CD8-positive, alpha-beta memory T cell (primary cell): Measurements from ENCODE around the gene ONECUT3. TPM values are rescaled to one million over a fixed set of nuclear protein-coding genes. Genes with fewer than 3 reads are reported as not detected.

Experiments used
- CTCF ChIA-PET: fragments of 350-600 bp; sonication (Branson Sonifier 250); formaldehyde crosslinking; loops from one replicate; lab custom pipeline; 2021; ENCODE audit warnings: antibody characterized with exemption; lab: Charles Lee
- POLR2A ChIA-PET: fragments of 350-600 bp; sonication (Branson Sonifier 250); formaldehyde crosslinking; loops from one replicate; lab custom pipeline; 2021; ENCODE audit warnings: antibody characterized with exemption; lab: Charles Lee
- DNase-seq, 5 donors: peaks; one replicate each; pipeline versions ENCODE4 v3.0.0 to v3.0.0-alpha.2; 2020 to 2022; ENCODE audit warnings: mixed read lengths in 1 of 5
- H3K27ac ChIP-seq: one replicate; pipeline ENCODE4 v1.7.0; 2013; ENCODE audit warnings: low read depth, mild to moderate bottlenecking, low read length, moderate library complexity
- H3K27me3 ChIP-seq: 2 replicates; pipeline ENCODE4 v1.7.0; 2013; ENCODE audit warnings: low read length, mild to moderate bottlenecking; ENCODE audit not compliant: insufficient read depth, poor library complexity, severe bottlenecking
- H3K36me3 ChIP-seq: 2 replicates; pipeline ENCODE4 v1.7.0; 2013; ENCODE audit warnings: mild to moderate bottlenecking, low read length, moderate library complexity; ENCODE audit not compliant: insufficient read depth
- H3K4me1 ChIP-seq: 2 replicates; pipeline ENCODE4 v1.7.0; 2013; ENCODE audit warnings: mild to moderate bottlenecking, low read length, moderate library complexity; ENCODE audit not compliant: insufficient read depth
- H3K4me3 ChIP-seq: 2 replicates; pipeline ENCODE4 v1.7.0; 2013; ENCODE audit warnings: mild to moderate bottlenecking, low read length
- H3K9me3 ChIP-seq: 2 replicates; pipeline ENCODE4 v1.7.0; 2013; ENCODE audit warnings: mild to moderate bottlenecking, low read length
- H3K27ac Mint-ChIP-seq, 8 donors: one replicate each; pipeline ENCODE4 v1.8.0; 2020 to 2021; ENCODE audit warnings: mixed read lengths in 8 of 8, mild to moderate bottlenecking in 6 of 8, inconsistent platforms in 3 of 8, moderate library complexity in 3 of 8
- H3K27me3 Mint-ChIP-seq, 2 donors: one replicate each; pipeline ENCODE4 v1.8.0; 2020 to 2021; ENCODE audit warnings: mixed read lengths in 2 of 2, mild to moderate bottlenecking in 1 of 2, moderate library complexity in 1 of 2
- H3K36me3 Mint-ChIP-seq, 3 donors: one replicate each; pipeline ENCODE4 v1.8.0; 2020 to 2021; ENCODE audit warnings: mixed read lengths in 3 of 3, inconsistent platforms in 1 of 3, mild to moderate bottlenecking in 1 of 3
- H3K4me1 Mint-ChIP-seq, 3 donors: one replicate each; pipeline ENCODE4 v1.8.0; 2020 to 2021; ENCODE audit warnings: mixed read lengths in 3 of 3, inconsistent platforms in 1 of 3, mild to moderate bottlenecking in 1 of 3
- H3K4me3 Mint-ChIP-seq, 7 donors: one replicate each; pipeline ENCODE4 v1.8.0; 2020 to 2021; ENCODE audit warnings: mixed read lengths in 7 of 7, mild to moderate bottlenecking in 6 of 7, moderate library complexity in 4 of 7, inconsistent platforms in 2 of 7
- H3K9me3 Mint-ChIP-seq, 5 donors: one replicate each; pipeline ENCODE4 v1.8.0; 2020 to 2022; ENCODE audit warnings: mixed read lengths in 5 of 5, mild to moderate bottlenecking in 3 of 5, moderate library complexity in 2 of 5, inconsistent platforms in 1 of 5
- polyA plus RNA-seq: library from polyadenylated mRNA; unstranded; fragments of 300-500 nt; fragmentation: Illumina TruSeq; gene quantifications from one replicate; pipeline ENCODE4 v1.2.3, GENCODE V29; 2021
- total RNA-seq, 2 experiments: library from RNA; stranded (reverse); gene quantifications; one replicate each; pipeline ENCODE4 v1.2.3, GENCODE V29; 2021

ONECUT3 gene
- total and polyA plus RNA-seq, 3 experiments from 2014 or later = not detected

- H3K36me3 ChIP-seq = peaks cover 15% of the 10 kb centered on the region
- Mint-ChIP-seq H3K9me3 (no peaks in the 10 kb centered on the region), H3K27me3 (no peaks in the 10 kb centered on the region), H3K27ac (no peak overlapping the region), H3K4me3 (no peak overlapping the region), H3K36me3 (peaks cover 3 to 60% (median 4%) of the 10 kb centered on the region in 3 donors), H3K4me1 (peaks cover 8 to 14% (median 10%) of the 10 kb centered on the region in 3 donors)
- no peak for DNase-seq
- CTCF ChIA-PET = interaction anchor here (2.9 kb wide), 1 partner anchor 9 kb away, joined by 11 read pairs; no protein-coding TSS in a partner anchor
- H3K4me1 ChIP-seq = peaks cover 9% of the 10 kb centered on the region
- H3K4me3 ChIP-seq = no peak overlapping the region
- no peak overlapping the region for H3K27ac ChIP-seq
- H3K27me3 ChIP-seq = no peaks in the 10 kb centered on the region
- POLR2A ChIA-PET = no interaction called here
- H3K9me3 ChIP-seq = no peaks in the 10 kb centered on the region
Measured at GRCh38 chr19:1816530-1817298, 63.4 kb downstream of the ONECUT3 start.

- ChIA-PET CTCF (no interaction called here), POLR2A (no interaction called here)
- Histone ChIP-seq H3K27me3 (no peaks in the 10 kb centered on the region), H3K4me1 (peaks cover 8% of the 10 kb centered on the region), H3K9me3 (no peaks in the 10 kb centered on the region), H3K4me3 (no peak overlapping the region), H3K36me3 (peaks cover 15% of the 10 kb centered on the region), H3K27ac (no peak overlapping the region)
- Mint-ChIP-seq H3K36me3 (peaks cover 3 to 65% (median 4%) of the 10 kb centered on the region in 3 donors), H3K4me1 (peaks cover 6 to 10% (median 6%) of the 10 kb centered on the region in 3 donors), H3K27me3 (no peaks in the 10 kb centered on the region), H3K9me3 (no peaks in the 10 kb centered on the region), H3K4me3 (no peak overlapping the region), H3K27ac (no peak overlapping the region)
- no peak for DNase-seq
Measured at GRCh38 chr19:1817553-1818179, 64.4 kb downstream of the ONECUT3 start.

GRCh38 chr19:1818549-1819195 lies 65.4 kb downstream of the ONECUT3 start:
- no peaks in the 10 kb centered on the region for H3K9me3 ChIP-seq
- POLR2A ChIA-PET = interaction anchor here (0.6 kb wide), 1 partner anchor 160 kb away, joined by 9 read pairs; no protein-coding TSS in a partner anchor
- H3K4me1 ChIP-seq = no peaks in the 10 kb centered on the region
- peaks cover 15% of the 10 kb centered on the region for H3K36me3 ChIP-seq
- no peaks in the 10 kb centered on the region for H3K27me3 ChIP-seq
- no peak overlapping the region for H3K27ac ChIP-seq
- Mint-ChIP-seq H3K27ac (no peak overlapping the region), H3K36me3 (peaks cover 3 to 70% (median 4%) of the 10 kb centered on the region in 3 donors), H3K9me3 (no peaks in the 10 kb centered on the region), H3K4me3 (no peak overlapping the region), H3K27me3 (no peaks in the 10 kb centered on the region), H3K4me1 (peaks cover 0 to 2% (median 0%) of the 10 kb centered on the region in 3 donors)
- CTCF ChIA-PET = no interaction called here
- H3K4me3 ChIP-seq = no peak overlapping the region
- DNase-seq = no peak

GRCh38 chr19:1819341-1820255 lies 66.3 kb downstream of the ONECUT3 start:
- POLR2A ChIA-PET = no interaction called here

GRCh38 chr19:1822210-1822609 lies 68.9 kb downstream of the ONECUT3 start:
- Mint-ChIP-seq H3K27me3 (no peaks in the 10 kb centered on the region), H3K27ac (no peak overlapping the region), H3K9me3 (no peaks in the 10 kb centered on the region), H3K4me3 (no peak overlapping the region), H3K4me1 (peaks cover 0 to 5% (median 4%) of the 10 kb centered on the region in 3 donors), H3K36me3 (peaks cover 3 to 65% (median 8%) of the 10 kb centered on the region in 3 donors)
- Histone ChIP-seq H3K36me3 (peaks cover 18% of the 10 kb centered on the region), H3K4me1 (peaks cover 9% of the 10 kb centered on the region), H3K9me3 (no peaks in the 10 kb centered on the region), H3K4me3 (no peak overlapping the region), H3K27ac (no peak overlapping the region), H3K27me3 (no peaks in the 10 kb centered on the region)
- ChIA-PET CTCF (no interaction called here), POLR2A (no interaction called here)
- no peak for DNase-seq

More at GRCh38 chr19:1819341-1820255, 66.3 kb downstream of the ONECUT3 start:
- no peak overlapping the region for H3K27ac ChIP-seq
- H3K9me3 Mint-ChIP-seq = no peaks in the 10 kb centered on the region
- H3K4me3 ChIP-seq = no peak overlapping the region
- DNase-seq = no peak
- peaks cover 3 to 77% (median 4%) of the 10 kb centered on the region in 3 donors for H3K36me3 Mint-ChIP-seq
- CTCF ChIA-PET = no interaction called here
- H3K36me3 ChIP-seq = peaks cover 15% of the 10 kb centered on the region
- no peak overlapping the region for H3K4me3 Mint-ChIP-seq
- H3K4me1 ChIP-seq = no peaks in the 10 kb centered on the region
- no peak overlapping the region for H3K27ac Mint-ChIP-seq
- no peaks in the 10 kb centered on the region for H3K4me1 Mint-ChIP-seq
- no peaks in the 10 kb centered on the region for H3K27me3 Mint-ChIP-seq
- no peaks in the 10 kb centered on the region for H3K9me3 ChIP-seq
- no peaks in the 10 kb centered on the region for H3K27me3 ChIP-seq

- no peak overlapping the region for H3K27ac Mint-ChIP-seq
- no peaks in the 10 kb centered on the region for H3K9me3 Mint-ChIP-seq
- H3K4me3 Mint-ChIP-seq = no peak overlapping the region
- ChIA-PET CTCF (interaction anchor here (1.5 kb wide), 1 partner anchor 15 kb away, joined by 6 read pairs; no protein-coding TSS in a partner anchor), POLR2A (no interaction called here)
- Histone ChIP-seq H3K4me1 (peaks cover 9% of the 10 kb centered on the region), H3K27ac (no peak overlapping the region), H3K9me3 (no peaks in the 10 kb centered on the region), H3K27me3 (no peaks in the 10 kb centered on the region), H3K4me3 (no peak overlapping the region), H3K36me3 (peaks cover 13% of the 10 kb centered on the region)
- DNase-seq = no peak
- H3K27me3 Mint-ChIP-seq = no peaks in the 10 kb centered on the region
- H3K36me3 Mint-ChIP-seq = peaks cover 3 to 57% (median 8%) of the 10 kb centered on the region in 3 donors
- peaks cover 0 to 5% (median 4%) of the 10 kb centered on the region in 3 donors for H3K4me1 Mint-ChIP-seq
Measured at GRCh38 chr19:1823020-1823419, 69.7 kb downstream of the ONECUT3 start.

- peaks cover 3 to 54% (median 8%) of the 10 kb centered on the region in 3 donors for H3K36me3 Mint-ChIP-seq
- Histone ChIP-seq H3K4me1 (peaks cover 9% of the 10 kb centered on the region), H3K27ac (no peak overlapping the region), H3K9me3 (no peaks in the 10 kb centered on the region), H3K36me3 (peaks cover 9% of the 10 kb centered on the region), H3K4me3 (no peak overlapping the region), H3K27me3 (no peaks in the 10 kb centered on the region)
- DNase-seq = no peak
- ChIA-PET POLR2A (no interaction called here), CTCF (interaction anchor here (1.1 to 4.7 kb wide), 3 partner anchors 15 to 29 kb away, joined by 3 to 28 read pairs (median 6); no protein-coding TSS in a partner anchor)
- peak overlapping the region in 1 of 7 donors; percentile 61 for H3K4me3 Mint-ChIP-seq
- no peaks in the 10 kb centered on the region for H3K27me3 Mint-ChIP-seq
- no peak overlapping the region for H3K27ac Mint-ChIP-seq
- H3K4me1 Mint-ChIP-seq = peaks cover 0 to 5% (median 4%) of the 10 kb centered on the region in 3 donors
- no peaks in the 10 kb centered on the region for H3K9me3 Mint-ChIP-seq
Measured at GRCh38 chr19:1823539-1824251, 70.4 kb downstream of the ONECUT3 start.
